Left ventricle myocardium inferior (tissue), 1 donor: ENCODE measurements around the gene PAQR4. TPM values are rescaled to one million over a fixed set of nuclear protein-coding genes. Genes with fewer than 3 reads are reported as not detected.
"Not testable (repeated sequence)": the region's sequence is repeated elsewhere in the genome, so short reads cannot be mapped to it uniquely, and the experiment has no call there.

Experiments used
- DNase-seq: peaks from one replicate; pipeline ENCODE4 v3.0.0-alpha.2; 2020
- H3K27ac ChIP-seq: fragments of 200-600 bp; replicated peaks from 2 replicates; pipeline ENCODE4 v1.8.0; 2021
- H3K27me3 ChIP-seq: fragments of 200-600 bp; 2 replicates; pipeline ENCODE4 v1.8.0; 2021; ENCODE audit warnings: low read depth
- H3K36me3 ChIP-seq: fragments of 200-600 bp; 2 replicates; pipeline ENCODE4 v1.8.0; 2021
- H3K4me1 ChIP-seq: fragments of 200-600 bp; 2 replicates; pipeline ENCODE4 v1.8.0; 2021
- H3K4me3 ChIP-seq: fragments of 200-600 bp; 2 replicates; pipeline ENCODE4 v1.8.0; 2021; ENCODE audit warnings: mild to moderate bottlenecking, moderate library complexity
- H3K9me3 ChIP-seq: fragments of 200-600 bp; replicated peaks from 2 replicates; pipeline ENCODE4 v1.8.0; 2021
- CTCF ChIP-seq: fragments of 200-600 bp; IDR thresholded peaks from 2 replicates; pipeline ENCODE4 v1.8.0; 2021; ENCODE audit warnings: antibody characterized with exemption, mild to moderate bottlenecking, borderline replicate concordance
- intact Hi-C: fragments of 100-400 bp; cut with micrococcal nuclease; formaldehyde crosslinking; loops from one replicate; pipeline ENCODE4 v1.11.0; 2022
- total RNA-seq: library from RNA; stranded (reverse); fragmentation: NEBNext Ultra II Directional; extraction: Animal tissue kit (Norgen Biotek cat#: 25700); gene quantifications from one replicate; pipeline ENCODE4 v1.2.1, GENCODE V29; 2021
- donor health status: DM: no; HTN: yes; CAD: no; lungs with severe emphysema.

Gene PAQR4
- total RNA-seq, 1 donor from 2014 or later = 9.2 TPM

GRCh38 chr16:2937170-2937569 is 32.0 kb upstream of the PAQR4 start:
- H3K36me3 ChIP-seq = peaks cover 99% of the 10 kb centered on the region
- no peak overlapping the region for H3K4me3 ChIP-seq
- no peaks in the 10 kb centered on the region for H3K27me3 ChIP-seq
- TF ChIP-seq CTCF = no peak
- no peaks in the 10 kb centered on the region for H3K4me1 ChIP-seq
- intact Hi-C loops = no loop called here
- H3K27ac ChIP-seq = no peak overlapping the region
- no peak for DNase-seq
- no peaks in the 10 kb centered on the region for H3K9me3 ChIP-seq

- Histone ChIP-seq H3K27ac (no peak overlapping the region), H3K27me3 (no peaks in the 10 kb centered on the region), H3K9me3 (no peaks in the 10 kb centered on the region), H3K4me3 (no peak overlapping the region), H3K36me3 (peaks cover 100% of the 10 kb centered on the region), H3K4me1 (no peaks in the 10 kb centered on the region)
- DNase-seq = no peak
- TF ChIP-seq CTCF = no peak
- intact Hi-C loops = no loop called here
Observed at GRCh38 chr16:2938206-2938605, 30.9 kb upstream of the PAQR4 start.

- Histone ChIP-seq H3K27me3 (no peaks in the 10 kb centered on the region), H3K36me3 (peaks cover 97% of the 10 kb centered on the region), H3K9me3 (no peaks in the 10 kb centered on the region), H3K4me3 (no peak overlapping the region), H3K4me1 (no peaks in the 10 kb centered on the region), H3K27ac (no peak overlapping the region)
- no peak for DNase-seq
- no peak for TF ChIP-seq CTCF
- intact Hi-C loops = no loop called here
Observed at GRCh38 chr16:2939968-2940367, 29.2 kb upstream of the PAQR4 start.

GRCh38 chr16:2942045-2942444 is 27.1 kb upstream of the PAQR4 start:
- Histone ChIP-seq H3K9me3 (no peaks in the 10 kb centered on the region), H3K4me1 (no peaks in the 10 kb centered on the region), H3K27ac (no peak overlapping the region), H3K27me3 (no peaks in the 10 kb centered on the region), H3K4me3 (no peak overlapping the region), H3K36me3 (peaks cover 84% of the 10 kb centered on the region)
- no peak for TF ChIP-seq CTCF
- DNase-seq = no peak
- intact Hi-C loops = no loop called here

GRCh38 chr16:2943716-2944115 is 25.4 kb upstream of the PAQR4 start:
- H3K9me3 ChIP-seq, H3K4me1 ChIP-seq, H3K4me3 ChIP-seq, H3K27me3 ChIP-seq, intact Hi-C loops, DNase-seq, H3K27ac ChIP-seq: not testable (repeated sequence)
- H3K36me3 ChIP-seq = peaks cover 77% of the 10 kb centered on the region

GRCh38 chr16:2946649-2947048 is 22.5 kb upstream of the PAQR4 start:
- no peak overlapping the region for H3K27ac ChIP-seq
- no peak for DNase-seq
- no peak overlapping the region for H3K4me3 ChIP-seq
- TF ChIP-seq CTCF = no peak
- H3K27me3 ChIP-seq = no peaks in the 10 kb centered on the region
- H3K9me3 ChIP-seq = no peaks in the 10 kb centered on the region
- intact Hi-C loops = no loop called here
- no peaks in the 10 kb centered on the region for H3K4me1 ChIP-seq
- peaks cover 63% of the 10 kb centered on the region for H3K36me3 ChIP-seq
